OCI-LY7 (cell line): ENCODE data around the gene DRAM1.
"Not testable (repeated sequence)": the region's sequence is repeated elsewhere in the genome, so short reads cannot be mapped to it uniquely, and the experiment has no call there.

ENCODE experiments used
- CTCF ChIP-seq: fragments of 200-600 bp; sonication (generic); conservative IDR thresholded peaks from 2 replicates; pipeline ENCODE4 v1.5.1; 2014; ENCODE audit warnings: mild to moderate bottlenecking, antibody characterized with exemption, low read length, moderate library complexity, mixed read lengths
- EZH2phosphoT487 ChIP-seq: fragments of 200-600 bp; sonication (generic); IDR thresholded peaks from 2 replicates; pipeline ENCODE4 v1.6.1; 2018; ENCODE audit warnings: low read depth, borderline replicate concordance, mild to moderate bottlenecking, mixed run types, antibody characterized with exemption, low read length, moderate library complexity, mixed read lengths

- not testable (repeated sequence) for TF ChIP-seq CTCF, EZH2phosphoT487
These were observed 7.5 kb downstream of the DRAM1 start for GRCh38 chr12:101884781-101885340.
